Measurements from ENCODE around the gene YPEL3.

DNA sequence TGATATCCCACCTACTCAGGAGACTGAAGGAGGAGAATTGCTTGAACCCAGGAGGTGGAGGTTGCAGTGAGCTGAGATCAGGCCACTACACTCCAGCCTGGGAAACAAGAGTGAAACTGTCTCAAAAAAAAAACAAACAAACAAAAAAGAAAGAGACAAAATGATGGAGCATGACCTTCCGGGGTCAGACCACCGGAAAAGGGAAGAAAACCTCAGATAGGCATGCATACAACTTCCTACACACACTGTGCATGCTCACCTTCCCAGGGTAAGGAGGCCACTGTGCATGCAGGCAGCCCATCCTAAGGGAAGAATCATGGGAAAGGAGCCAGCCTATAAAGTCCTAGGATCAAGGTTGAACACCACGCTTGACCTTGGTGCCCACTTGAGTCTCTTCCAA, 36.6 kb upstream of the YPEL3 start:
- TF ChIP-seq ZNF138 (tag by site-specific recombination; IDR thresholded peaks at IDR 0.05; ENCODE audit: borderline replicate concordance) (no peak), ZNF585B (tag by site-specific recombination; IDR thresholded peaks at IDR 0.05) (no peak), ZNF37A (tag by site-specific recombination; IDR thresholded peaks at IDR 0.05) (no peak), ZNF239 (tag by site-specific recombination; IDR thresholded peaks at IDR 0.05) (no peak), ZSCAN4 (tag by site-specific recombination; IDR thresholded peaks at IDR 0.05) (no peak)
- TF ChIP-seq, protein P1, sequence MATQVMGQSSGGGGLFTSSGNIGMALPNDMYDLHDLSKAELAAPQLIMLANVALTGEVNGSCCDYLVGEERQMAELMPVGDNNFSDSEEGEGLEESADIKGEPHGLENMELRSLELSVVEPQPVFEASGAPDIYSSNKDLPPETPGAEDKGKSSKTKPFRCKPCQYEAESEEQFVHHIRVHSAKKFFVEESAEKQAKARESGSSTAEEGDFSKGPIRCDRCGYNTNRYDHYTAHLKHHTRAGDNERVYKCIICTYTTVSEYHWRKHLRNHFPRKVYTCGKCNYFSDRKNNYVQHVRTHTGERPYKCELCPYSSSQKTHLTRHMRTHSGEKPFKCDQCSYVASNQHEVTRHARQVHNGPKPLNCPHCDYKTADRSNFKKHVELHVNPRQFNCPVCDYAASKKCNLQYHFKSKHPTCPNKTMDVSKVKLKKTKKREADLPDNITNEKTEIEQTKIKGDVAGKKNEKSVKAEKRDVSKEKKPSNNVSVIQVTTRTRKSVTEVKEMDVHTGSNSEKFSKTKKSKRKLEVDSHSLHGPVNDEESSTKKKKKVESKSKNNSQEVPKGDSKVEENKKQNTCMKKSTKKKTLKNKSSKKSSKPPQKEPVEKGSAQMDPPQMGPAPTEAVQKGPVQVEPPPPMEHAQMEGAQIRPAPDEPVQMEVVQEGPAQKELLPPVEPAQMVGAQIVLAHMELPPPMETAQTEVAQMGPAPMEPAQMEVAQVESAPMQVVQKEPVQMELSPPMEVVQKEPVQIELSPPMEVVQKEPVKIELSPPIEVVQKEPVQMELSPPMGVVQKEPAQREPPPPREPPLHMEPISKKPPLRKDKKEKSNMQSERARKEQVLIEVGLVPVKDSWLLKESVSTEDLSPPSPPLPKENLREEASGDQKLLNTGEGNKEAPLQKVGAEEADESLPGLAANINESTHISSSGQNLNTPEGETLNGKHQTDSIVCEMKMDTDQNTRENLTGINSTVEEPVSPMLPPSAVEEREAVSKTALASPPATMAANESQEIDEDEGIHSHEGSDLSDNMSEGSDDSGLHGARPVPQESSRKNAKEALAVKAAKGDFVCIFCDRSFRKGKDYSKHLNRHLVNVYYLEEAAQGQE (tag by site-specific recombination; IDR thresholded peaks at IDR 0.05), result no peak
- TF ChIP-seq, protein P2, sequence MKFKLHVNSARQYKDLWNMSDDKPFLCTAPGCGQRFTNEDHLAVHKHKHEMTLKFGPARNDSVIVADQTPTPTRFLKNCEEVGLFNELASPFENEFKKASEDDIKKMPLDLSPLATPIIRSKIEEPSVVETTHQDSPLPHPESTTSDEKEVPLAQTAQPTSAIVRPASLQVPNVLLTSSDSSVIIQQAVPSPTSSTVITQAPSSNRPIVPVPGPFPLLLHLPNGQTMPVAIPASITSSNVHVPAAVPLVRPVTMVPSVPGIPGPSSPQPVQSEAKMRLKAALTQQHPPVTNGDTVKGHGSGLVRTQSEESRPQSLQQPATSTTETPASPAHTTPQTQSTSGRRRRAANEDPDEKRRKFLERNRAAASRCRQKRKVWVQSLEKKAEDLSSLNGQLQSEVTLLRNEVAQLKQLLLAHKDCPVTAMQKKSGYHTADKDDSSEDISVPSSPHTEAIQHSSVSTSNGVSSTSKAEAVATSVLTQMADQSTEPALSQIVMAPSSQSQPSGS (tag by site-specific recombination; IDR thresholded peaks at IDR 0.05; ENCODE audit: low read depth), result no peak

All from HEK293 (cell line).